ENCODE data around the gene MYMK. TPM values are rescaled to one million over a fixed set of nuclear protein-coding genes. Genes with fewer than 3 reads are reported as not detected.

MYMK gene
- polyA plus RNA-seq, 3 donors, result not detected

DNA sequence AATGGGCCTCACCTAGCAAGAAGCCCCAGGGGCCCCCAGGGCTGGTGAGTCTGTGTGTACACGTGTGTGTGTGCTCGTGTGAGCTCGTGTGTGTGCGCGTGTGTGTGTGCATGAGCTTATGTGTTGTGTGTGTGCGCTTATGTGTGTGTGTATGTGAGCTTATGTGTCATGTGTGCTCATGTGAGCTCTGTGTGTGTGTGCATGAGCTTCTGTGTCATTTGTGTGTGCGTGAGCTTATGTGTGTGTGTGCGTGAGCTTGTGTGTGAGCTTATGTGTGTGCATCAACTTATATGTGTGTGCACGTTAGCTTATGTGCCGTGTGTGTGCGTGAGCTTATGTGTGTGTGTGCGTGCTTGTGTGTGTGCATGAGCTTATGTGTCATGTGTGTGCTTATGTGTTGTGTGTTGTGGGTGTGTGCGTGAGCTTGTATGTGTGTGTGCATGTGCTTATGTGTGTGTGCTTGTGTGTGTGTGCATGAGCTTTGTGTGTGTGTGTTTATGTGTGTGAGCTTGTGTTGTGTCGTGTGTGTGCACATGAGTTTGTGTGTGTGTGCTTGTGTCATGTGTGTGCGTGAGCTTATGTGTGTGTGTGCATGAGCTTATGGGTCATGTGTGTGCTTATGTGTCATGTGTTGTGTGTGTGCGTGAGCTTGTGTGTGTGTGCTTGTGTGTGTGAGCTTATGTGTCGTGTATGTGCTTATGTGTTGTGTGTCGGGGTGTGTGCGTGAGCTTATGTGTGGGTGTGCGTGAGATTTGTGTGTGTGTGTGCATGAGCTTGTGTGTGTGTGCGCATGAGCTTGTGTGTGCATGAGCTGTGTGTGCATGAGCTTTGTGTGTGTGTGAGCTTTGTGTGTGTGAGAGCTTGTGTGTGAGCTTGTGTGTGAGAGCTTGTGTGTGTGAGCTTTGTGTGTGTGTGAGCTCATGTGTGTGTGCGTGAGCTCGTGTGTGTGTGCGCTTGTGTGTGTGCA is 29.1 kb downstream of the MYMK start:
- WGBS (ENCODE audit: insufficient coverage), result 98% methylated on average over 23 of the region's 24 CpGs
- no peaks in the 10 kb centered on the region for H4K20me1 ChIP-seq (ENCODE audit: insufficient read depth, low read length)

DNA sequence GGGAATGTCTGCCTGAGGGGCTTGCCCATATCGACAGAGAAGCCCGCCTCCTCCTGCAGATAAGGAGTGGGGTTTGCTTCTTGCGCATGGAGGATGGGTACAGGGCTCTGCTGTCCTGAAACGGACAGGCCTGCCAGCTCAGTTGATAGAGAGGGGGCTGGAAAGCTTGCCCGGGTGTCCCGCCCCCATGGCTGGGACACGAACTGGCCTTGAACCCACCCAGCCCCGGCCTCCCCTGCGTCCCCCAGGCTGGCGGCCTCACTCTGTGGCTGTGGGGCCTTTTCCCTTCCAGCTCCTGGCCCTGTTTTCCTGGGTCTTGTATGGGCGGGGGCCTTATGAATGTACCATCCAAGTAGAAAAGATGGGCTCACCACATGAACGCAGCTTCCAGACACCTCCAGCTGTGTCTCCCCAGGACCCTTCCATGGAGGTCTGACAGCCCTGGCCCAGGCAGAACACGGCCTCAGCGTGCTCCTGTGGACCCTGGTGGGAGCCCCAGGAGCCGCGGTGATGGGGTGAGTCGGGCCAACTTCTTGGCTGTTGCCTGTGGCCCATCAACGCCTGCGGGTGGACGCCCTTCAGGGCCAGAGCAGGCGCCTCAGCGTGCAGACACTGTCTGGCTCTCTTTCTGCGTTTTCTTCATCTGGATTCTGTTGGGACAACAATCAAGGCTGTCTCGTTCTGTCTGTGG is 30.0 kb downstream of the MYMK start:
- Mint-ChIP-seq H3K9me3 (peaks cover 0 to 3% (median 0%) of the 10 kb centered on the region in 7 donors), H3K4me3 (no peak overlapping the region), H3K4me1 (no peaks in the 10 kb centered on the region), H3K36me3 (no peaks in the 10 kb centered on the region), H3K27me3 (ENCODE audit: low read depth in 3 of 3) (peaks cover 2 to 9% (median 2%) of the 10 kb centered on the region in 3 donors), H3K27ac (no peak overlapping the region)
- H3K4me3 ChIP-seq (replicated peaks in 1 of 3; ENCODE audit: low read depth in 2 of 3, low read length in 3 of 3), result no peak overlapping the region
- H3K9me3 ChIP-seq (replicated peaks in 1 of 2; ENCODE audit: control insufficient read depth in 1 of 2, insufficient read depth in 1 of 2, low read length in 2 of 2), result no peaks in the 10 kb centered on the region
- H3K79me2 ChIP-seq (ENCODE audit: insufficient read depth, low read length), result no peaks in the 10 kb centered on the region
- intact Hi-C loops (cut with micrococcal nuclease), result no loop called here
- H4K20me1 ChIP-seq (ENCODE audit: insufficient read depth, low read length), result no peaks in the 10 kb centered on the region
- H2AFZ ChIP-seq (ENCODE audit: insufficient read depth, low read depth, low read length, poor library complexity, severe bottlenecking), result no peak overlapping the region
- TF ChIP-seq, protein P1, sequence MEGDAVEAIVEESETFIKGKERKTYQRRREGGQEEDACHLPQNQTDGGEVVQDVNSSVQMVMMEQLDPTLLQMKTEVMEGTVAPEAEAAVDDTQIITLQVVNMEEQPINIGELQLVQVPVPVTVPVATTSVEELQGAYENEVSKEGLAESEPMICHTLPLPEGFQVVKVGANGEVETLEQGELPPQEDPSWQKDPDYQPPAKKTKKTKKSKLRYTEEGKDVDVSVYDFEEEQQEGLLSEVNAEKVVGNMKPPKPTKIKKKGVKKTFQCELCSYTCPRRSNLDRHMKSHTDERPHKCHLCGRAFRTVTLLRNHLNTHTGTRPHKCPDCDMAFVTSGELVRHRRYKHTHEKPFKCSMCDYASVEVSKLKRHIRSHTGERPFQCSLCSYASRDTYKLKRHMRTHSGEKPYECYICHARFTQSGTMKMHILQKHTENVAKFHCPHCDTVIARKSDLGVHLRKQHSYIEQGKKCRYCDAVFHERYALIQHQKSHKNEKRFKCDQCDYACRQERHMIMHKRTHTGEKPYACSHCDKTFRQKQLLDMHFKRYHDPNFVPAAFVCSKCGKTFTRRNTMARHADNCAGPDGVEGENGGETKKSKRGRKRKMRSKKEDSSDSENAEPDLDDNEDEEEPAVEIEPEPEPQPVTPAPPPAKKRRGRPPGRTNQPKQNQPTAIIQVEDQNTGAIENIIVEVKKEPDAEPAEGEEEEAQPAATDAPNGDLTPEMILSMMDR (IDR thresholded peaks at IDR 0.05), result no peak
- H3K27ac ChIP-seq (ENCODE audit: low read depth in 1 of 2, low read length in 2 of 2), result no peak overlapping the region
- no peaks in the 10 kb centered on the region for H3K36me3 ChIP-seq (replicated peaks in 1 of 2; ENCODE audit: control insufficient read depth in 1 of 2, insufficient read depth in 2 of 2, low read length in 2 of 2)
- no peak overlapping the region for H3K9ac ChIP-seq (ENCODE audit: insufficient read depth, low read length, poor library complexity, severe bottlenecking)
- DNase-seq, result no peak
- 97% methylated on average over 23 of the region's 24 CpGs for WGBS (ENCODE audit: insufficient coverage)
- H3K4me1 ChIP-seq (ENCODE audit: control insufficient read depth in 1 of 2, insufficient read depth in 2 of 2, low read length in 2 of 2), result no peaks in the 10 kb centered on the region
- H3K4me2 ChIP-seq (replicated peaks; ENCODE audit: extremely low read depth, low read length, poor library complexity, severe bottlenecking), result no peak overlapping the region
- H3K27me3 ChIP-seq (ENCODE audit: control insufficient read depth in 2 of 2, insufficient read depth in 2 of 2, low read length in 2 of 2), result no peaks in the 10 kb centered on the region

More for the DNA sequence above, 29.1 kb downstream of the MYMK start:
- Mint-ChIP-seq H3K27me3 (ENCODE audit: low read depth in 3 of 3) (peaks cover 2 to 7% (median 2%) of the 10 kb centered on the region in 3 donors), H3K9me3 (peaks cover 0 to 6% (median under 1%) of the 10 kb centered on the region in 7 donors), H3K36me3 (no peaks in the 10 kb centered on the region), H3K4me1 (no peaks in the 10 kb centered on the region), H3K4me3 (no peak overlapping the region), H3K27ac (no peak overlapping the region)
- no peaks in the 10 kb centered on the region for H3K4me1 ChIP-seq (ENCODE audit: control insufficient read depth in 1 of 2, insufficient read depth in 2 of 2, low read length in 2 of 2)
- no peak overlapping the region for H3K9ac ChIP-seq (ENCODE audit: insufficient read depth, low read length, poor library complexity, severe bottlenecking)
- no peak for DNase-seq
- H3K9me3 ChIP-seq (replicated peaks in 1 of 2; ENCODE audit: control insufficient read depth in 1 of 2, insufficient read depth in 1 of 2, low read length in 2 of 2), result no peaks in the 10 kb centered on the region
- TF ChIP-seq, protein P1 (IDR thresholded peaks at IDR 0.05), result no peak
- no peak overlapping the region for H3K27ac ChIP-seq (ENCODE audit: low read depth in 1 of 2, low read length in 2 of 2)
- intact Hi-C loops (cut with micrococcal nuclease), result no loop called here
- no peak overlapping the region for H3K4me3 ChIP-seq (replicated peaks in 1 of 3; ENCODE audit: low read depth in 2 of 3, low read length in 3 of 3)
- H3K27me3 ChIP-seq (ENCODE audit: control insufficient read depth in 2 of 2, insufficient read depth in 2 of 2, low read length in 2 of 2), result no peaks in the 10 kb centered on the region
- H3K79me2 ChIP-seq (ENCODE audit: insufficient read depth, low read length), result no peaks in the 10 kb centered on the region
- H2AFZ ChIP-seq (ENCODE audit: insufficient read depth, low read depth, low read length, poor library complexity, severe bottlenecking), result no peak overlapping the region
- H3K4me2 ChIP-seq (replicated peaks; ENCODE audit: extremely low read depth, low read length, poor library complexity, severe bottlenecking), result no peak overlapping the region
- no peaks in the 10 kb centered on the region for H3K36me3 ChIP-seq (replicated peaks in 1 of 2; ENCODE audit: control insufficient read depth in 1 of 2, insufficient read depth in 2 of 2, low read length in 2 of 2)

Data from CD14-positive monocyte (primary cell).